Bronchial epithelial cell (primary cell): ENCODE data around the gene MCRIP2. TPM values are rescaled to one million over a fixed set of nuclear protein-coding genes. Genes with fewer than 3 reads are reported as not detected.

Experiments used
- DNase-seq: peaks from one replicate; pipeline ENCODE4 v3.0.0-alpha.2; 2010; ENCODE audit warnings: low read depth
- FAIRE-seq: peaks from 2 replicates; lab custom pipeline; 2011; peaks lifted over from hg19 to GRCh38; lab: Jason Lieb, UNC
- H3K27me3 ChIP-seq: 2 replicates; pipeline ENCODE4 v1.5.1; 2011; ENCODE audit warnings: low read length; ENCODE audit not compliant: control insufficient read depth, insufficient read depth
- H3K36me3 ChIP-seq: 2 replicates; pipeline ENCODE4 v1.5.1; 2011; ENCODE audit warnings: low read length; ENCODE audit not compliant: control insufficient read depth, insufficient read depth
- H3K4me3 ChIP-seq: 2 replicates; pipeline ENCODE4 v1.5.1; 2011; ENCODE audit warnings: mild to moderate bottlenecking, low read depth, low read length, control low read depth
- total RNA-seq: library from RNA; depleted of rRNA; stranded (reverse); fragments of >200 nt; gene quantifications from 2 replicates; pipeline ENCODE4 v1.2.1, GENCODE V29; 2014
- TF ChIP-seq, protein P1 (sequence below): IDR thresholded peaks from 2 replicates; pipeline ENCODE4 v1.5.1; 2011; ENCODE audit warnings: mild to moderate bottlenecking, moderate library complexity, low read length, control low read depth, inconsistent platforms; ENCODE audit not compliant: insufficient read depth, severe bottlenecking

Gene MCRIP2
- total RNA-seq, 1 donor from 2014 or later = 45.0 TPM

GRCh38 chr16:654034-654433 lies 12.4 kb downstream of the MCRIP2 start:
- TF ChIP-seq, protein P1, sequence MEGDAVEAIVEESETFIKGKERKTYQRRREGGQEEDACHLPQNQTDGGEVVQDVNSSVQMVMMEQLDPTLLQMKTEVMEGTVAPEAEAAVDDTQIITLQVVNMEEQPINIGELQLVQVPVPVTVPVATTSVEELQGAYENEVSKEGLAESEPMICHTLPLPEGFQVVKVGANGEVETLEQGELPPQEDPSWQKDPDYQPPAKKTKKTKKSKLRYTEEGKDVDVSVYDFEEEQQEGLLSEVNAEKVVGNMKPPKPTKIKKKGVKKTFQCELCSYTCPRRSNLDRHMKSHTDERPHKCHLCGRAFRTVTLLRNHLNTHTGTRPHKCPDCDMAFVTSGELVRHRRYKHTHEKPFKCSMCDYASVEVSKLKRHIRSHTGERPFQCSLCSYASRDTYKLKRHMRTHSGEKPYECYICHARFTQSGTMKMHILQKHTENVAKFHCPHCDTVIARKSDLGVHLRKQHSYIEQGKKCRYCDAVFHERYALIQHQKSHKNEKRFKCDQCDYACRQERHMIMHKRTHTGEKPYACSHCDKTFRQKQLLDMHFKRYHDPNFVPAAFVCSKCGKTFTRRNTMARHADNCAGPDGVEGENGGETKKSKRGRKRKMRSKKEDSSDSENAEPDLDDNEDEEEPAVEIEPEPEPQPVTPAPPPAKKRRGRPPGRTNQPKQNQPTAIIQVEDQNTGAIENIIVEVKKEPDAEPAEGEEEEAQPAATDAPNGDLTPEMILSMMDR = no peak
- peaks cover 10% of the 10 kb centered on the region for H3K36me3 ChIP-seq
- DNase-seq (no peak), FAIRE-seq (no peak)
- H3K27me3 ChIP-seq = no peaks in the 10 kb centered on the region
- H3K4me3 ChIP-seq = no peak overlapping the region

GRCh38 chr16:657487-657886 lies 15.9 kb downstream of the MCRIP2 start:
- TF ChIP-seq, protein P1 = no peak

GRCh38 chr16:658679-659571 lies 17.3 kb downstream of the MCRIP2 start:
- FAIRE-seq (no peak), DNase-seq (no peak)
- Histone ChIP-seq H3K36me3 (peaks cover 11% of the 10 kb centered on the region), H3K27me3 (no peaks in the 10 kb centered on the region), H3K4me3 (no peak overlapping the region)
- TF ChIP-seq, protein P1 = no peak

More at GRCh38 chr16:657487-657886, 15.9 kb downstream of the MCRIP2 start:
- Histone ChIP-seq H3K36me3 (peaks cover 12% of the 10 kb centered on the region), H3K27me3 (no peaks in the 10 kb centered on the region), H3K4me3 (no peak overlapping the region)
- FAIRE-seq = no peak
- no peak for DNase-seq

GRCh38 chr16:659618-660017 lies 18.0 kb downstream of the MCRIP2 start:
- TF ChIP-seq, protein P1 = no peak
- no peak overlapping the region for H3K4me3 ChIP-seq
- FAIRE-seq = no peak
- DNase-seq = no peak
- H3K27me3 ChIP-seq = no peaks in the 10 kb centered on the region
- peaks cover 11% of the 10 kb centered on the region for H3K36me3 ChIP-seq

- Histone ChIP-seq H3K36me3 (peaks cover 11% of the 10 kb centered on the region), H3K4me3 (no peak overlapping the region), H3K27me3 (no peaks in the 10 kb centered on the region)
- TF ChIP-seq, protein P1 = no peak
- DNase-seq = no peak
- no peak for FAIRE-seq
Measured at GRCh38 chr16:660132-660458, 18.5 kb downstream of the MCRIP2 start.
